GM12878 (cell line): ENCODE results near the gene PSMF1. TPM values are rescaled to one million over a fixed set of nuclear protein-coding genes. Genes with fewer than 3 reads are reported as not detected.

Source experiments
- ATAC-seq: fragments of 200-7000 bp; cut with Tn5 transposase; 3 replicates; pipeline ENCODE4 v1.9.1; 2020; ENCODE audit warnings: mild to moderate bottlenecking, moderate library complexity
- BruUV-seq: library from RNA; stranded (reverse); fragments of 400-500 nt; replicated peaks from 2 replicates; lab custom pipeline; 2021; lab: Mats Ljungman, UMichigan
- CTCF ChIA-PET: fragments of 300-600 bp; sonication (Branson Sonifier 250); formaldehyde crosslinking; extraction: SDS; loops from one replicate; lab custom pipeline; 2021; ENCODE audit warnings: inconsistent platforms; lab: Yijun Ruan, JAX
- POLR2A ChIA-PET: fragments of 350-600 bp; formaldehyde crosslinking; extraction: SDS; loops from one replicate; lab custom pipeline; 2021; ENCODE audit warnings: inconsistent platforms; lab: Charles Lee
- RAD21 ChIA-PET: fragments of 300-600 bp; sonication (Branson Sonifier 250); formaldehyde crosslinking; loops from one replicate; lab custom pipeline; 2023; ENCODE audit warnings: antibody characterized with exemption; ENCODE audit not compliant: unreplicated experiment; lab: Charles Lee
- SMC1A ChIA-PET: fragments of 300-600 bp; sonication (Branson Sonifier 250); formaldehyde crosslinking; loops from one replicate; lab custom pipeline; 2023; ENCODE audit not compliant: unreplicated experiment, uncharacterized antibody; lab: Charles Lee
- DNase-seq: peaks from one replicate; pipeline ENCODE4 v3.0.0-alpha.2; 2011; ENCODE audit warnings: low read depth, low spot score
- FAIRE-seq: peaks from 3 replicates; lab custom pipeline; 2011; peaks lifted over from hg19 to GRCh38; lab: Jason Lieb, UNC
- H2AFZ ChIP-seq: 2 replicates; pipeline ENCODE4 v1.6.0; 2011; ENCODE audit warnings: low read depth, low read length, control low read depth; ENCODE audit not compliant: control insufficient read depth
- H3K27ac ChIP-seq: 2 replicates; pipeline ENCODE4 v1.5.1; 2011; ENCODE audit warnings: control low read depth; ENCODE audit not compliant: control insufficient read depth, insufficient read depth
- H3K27me3 ChIP-seq, 2 experiments: replicated peaks in 1 of 2; 2 replicates each; pipeline versions ENCODE4 v1.6.0 to v1.6.1; 2011; ENCODE audit warnings: low read length in 1 of 2; ENCODE audit not compliant: control insufficient read depth in 2 of 2, insufficient read depth in 2 of 2
- H3K36me3 ChIP-seq, 2 experiments: 2 replicates each; pipeline ENCODE4 v1.5.1; 2011; ENCODE audit warnings: low read length in 1 of 2; ENCODE audit not compliant: control insufficient read depth in 2 of 2, insufficient read depth in 2 of 2
- H3K4me1 ChIP-seq: 2 replicates; pipeline ENCODE4 v1.6.1; 2011; ENCODE audit warnings: mild to moderate bottlenecking, low read length, moderate library complexity, mixed read lengths; ENCODE audit not compliant: control insufficient read depth, insufficient read depth
- H3K4me2 ChIP-seq: 2 replicates; pipeline ENCODE4 v1.6.0; 2011; ENCODE audit warnings: control low read depth; ENCODE audit not compliant: control insufficient read depth, insufficient read depth
- H3K4me3 ChIP-seq: fragments of 200-600 bp; sonication (generic); 2 replicates; pipeline ENCODE4 v1.5.1; 2016
- H3K79me2 ChIP-seq: 2 replicates; pipeline ENCODE4 v1.6.0; 2011; ENCODE audit warnings: low read length; ENCODE audit not compliant: control insufficient read depth, insufficient read depth
- H3K9ac ChIP-seq: 2 replicates; pipeline ENCODE4 v1.8.0; 2011; ENCODE audit warnings: low read length, control low read depth, mixed read lengths; ENCODE audit not compliant: control insufficient read depth, insufficient read depth
- H3K9me3 ChIP-seq: replicated peaks from 3 replicates; pipeline ENCODE4 v1.5.1; 2011; ENCODE audit warnings: mild to moderate bottlenecking, low read length; ENCODE audit not compliant: control insufficient read depth, insufficient read depth
- H4K20me1 ChIP-seq: 2 replicates; pipeline ENCODE4 v1.6.0; 2011; ENCODE audit not compliant: control insufficient read depth, insufficient read depth
- ATF2 ChIP-seq: IDR thresholded peaks from 2 replicates; pipeline ENCODE4 v1.6.1; 2012; ENCODE audit warnings: low read length, inconsistent platforms
- CBX5 ChIP-seq: sonication (generic); IDR thresholded peaks from 2 replicates; pipeline ENCODE4 v1.6.1; 2016; ENCODE audit warnings: low read depth, moderate library complexity, mild to moderate bottlenecking, inconsistent platforms
- CTCF ChIP-seq, 3 experiments: IDR thresholded peaks in 2 of 3; conservative IDR thresholded peaks in 1 of 3; 2 replicates each; pipeline ENCODE4 v1.5.1; 2011; ENCODE audit warnings: low read depth in 3 of 3, low read length in 3 of 3, mild to moderate bottlenecking in 3 of 3, control low read depth in 2 of 3, moderate library complexity in 2 of 3, inconsistent platforms in 1 of 3, mixed read lengths in 1 of 3; ENCODE audit not compliant: control insufficient read depth in 2 of 3, insufficient read depth in 1 of 3; ENCODE audit errors: extremely low read depth in 1 of 3
- ELK1 ChIP-seq: IDR thresholded peaks from 2 replicates; pipeline ENCODE4 v1.6.1; 2012; ENCODE audit warnings: low read depth, low read length, improper control_type of control experiment
- JUNB ChIP-seq: IDR thresholded peaks from 2 replicates; pipeline ENCODE4 v1.6.1; 2016; ENCODE audit warnings: antibody characterized with exemption, mild to moderate bottlenecking
- NFYA ChIP-seq: IDR thresholded peaks from 2 replicates; pipeline ENCODE4 v1.6.1; 2011; ENCODE audit warnings: low read depth, mild to moderate bottlenecking, low read length, improper control_type of control experiment, borderline replicate concordance
- NKRF ChIP-seq: fragments of 450-650 bp; conservative IDR thresholded peaks from 2 replicates; pipeline ENCODE4 v1.6.1; 2017; ENCODE audit warnings: mild to moderate bottlenecking, moderate library complexity
- NR2C2 ChIP-seq: IDR thresholded peaks from 2 replicates; pipeline ENCODE4 v1.6.1; 2011; ENCODE audit warnings: borderline replicate concordance, low read depth; ENCODE audit not compliant: control insufficient read depth, insufficient read length
- PBX3 ChIP-seq: IDR thresholded peaks from 2 replicates; pipeline ENCODE4 v1.6.1; 2011; ENCODE audit warnings: mild to moderate bottlenecking, low read depth, low read length, moderate library complexity; ENCODE audit not compliant: insufficient replicate concordance
- POLR2AphosphoS2 ChIP-seq: IDR thresholded peaks from 2 replicates; pipeline ENCODE4 v1.6.1; 2011; ENCODE audit warnings: low read depth, mild to moderate bottlenecking, low read length, improper control_type of control experiment, moderate library complexity
- RELB ChIP-seq: fragments of 450-650 bp; IDR thresholded peaks from 2 replicates; pipeline ENCODE4 v1.6.1; 2017; ENCODE audit warnings: low read depth, mild to moderate bottlenecking, moderate library complexity
- RFX5 ChIP-seq: IDR thresholded peaks from 2 replicates; pipeline ENCODE4 v1.6.1; 2011; ENCODE audit warnings: low read depth, low read length, improper control_type of control experiment
- SIX5 ChIP-seq: IDR thresholded peaks from 2 replicates; pipeline ENCODE4 v1.6.1; 2011; ENCODE audit warnings: mild to moderate bottlenecking, low read depth, low read length, moderate library complexity; ENCODE audit not compliant: severe bottlenecking
- SMAD5 ChIP-seq: IDR thresholded peaks from 2 replicates; pipeline ENCODE4 v1.6.1; 2016; ENCODE audit warnings: antibody characterized with exemption, low read depth
- WGBS: methylation state at CpG from one replicate; pipeline ENCODE4 v1.1.6; 2016; ENCODE audit warnings: low lambda C conversion rate; ENCODE audit not compliant: insufficient replicate concordance, insufficient coverage; ENCODE audit errors: missing lambda C conversion rate; 5-methylcytosine and 5-hydroxymethylcytosine counted together
- in situ Hi-C: fragments of 300-500 bp; cut with MboI; formaldehyde crosslinking; loops from 9 replicates; pipeline ENCODE4 v1.14.3; 2018; ENCODE audit warnings: mixed read lengths
- intact Hi-C: fragments of 100-400 bp; cut with micrococcal nuclease; formaldehyde crosslinking; loops from one replicate; pipeline ENCODE4 v1.14.2; 2022; ENCODE audit not compliant: unreplicated experiment
- polyA plus RNA-seq, 11 experiments: library from polyadenylated mRNA; depleted of rRNA in 4 of 11; unstranded in 6 of 11; stranded (reverse) in 5 of 11; fragments of >200 nt; fragmentation: Nextera tagmentation in 4 of 11; fragmentation: Illumina TruSeq in 1 of 11; extraction: Ambion mirVana in 4 of 11; extraction: Trizol in 1 of 11; gene quantifications; 1 replicate in 1 of 11; 2 replicates in 10 of 11; pipeline versions ENCODE4 v1.2.1 to v1.2.3, GENCODE V29; 2011 to 2016; ENCODE audit warnings: inconsistent platforms in 2 of 11, missing spikeins in 2 of 11, low read depth in 1 of 11
- total RNA-seq, 4 experiments: library from RNA; depleted of rRNA in 3 of 4; stranded (reverse); fragments of >200 nt in 3 of 4; fragmentation: Illumina TruSeq in 1 of 4; extraction: Trizol in 1 of 4; gene quantifications; 2 replicates each; pipeline versions ENCODE4 v1.2.1 to v1.2.3, GENCODE V29; 2013 to 2021

Gene PSMF1
- total and polyA plus RNA-seq, 10 of the 15 experiments (the other 5 are each of a cell fraction or from before 2014, with no cell fraction given) = 14.2 to 173 (median 40.6) TPM

GRCh38 chr20:1204576-1204975 is 86.2 kb downstream of the PSMF1 start:
- POLR2A ChIA-PET = no interaction called here
- BruUV-seq = no TSS peak
- RAD21 ChIA-PET = no interaction called here
- H3K9ac ChIP-seq = no peak overlapping the region
- H3K4me2 ChIP-seq = no peak overlapping the region
- in situ Hi-C loops = no loop called here
- H3K79me2 ChIP-seq = no peaks in the 10 kb centered on the region
- H3K9me3 ChIP-seq = no peaks in the 10 kb centered on the region
- H4K20me1 ChIP-seq = no peaks in the 10 kb centered on the region
- FAIRE-seq (no peak), ATAC-seq (no peak), DNase-seq (no peak)
- H2AFZ ChIP-seq = no peak overlapping the region
- H3K4me3 ChIP-seq = no peak overlapping the region
- H3K27me3 ChIP-seq = no peaks in the 10 kb centered on the region; a peak in 1 of 4 replicates
- no peaks in the 10 kb centered on the region for H3K4me1 ChIP-seq
- no peak overlapping the region for H3K27ac ChIP-seq
- 35% methylated on average over 2 of the region's 2 CpGs for WGBS
- no peaks in the 10 kb centered on the region for H3K36me3 ChIP-seq
- SMC1A ChIA-PET = no interaction called here
- intact Hi-C loops = no loop called here
- CTCF ChIA-PET = no interaction called here
- no peak for TF ChIP-seq ATF2
- TF ChIP-seq NR2C2 = no peak
- TF ChIP-seq SIX5 = no peak
- TF ChIP-seq CTCF (IDR thresholded peaks at IDR 0.05 in 2 of 3, conservative IDR thresholded peaks at IDR 0.05 in 1 of 3; ENCODE audit: control insufficient read depth in 2 of 3, extremely low read depth in 1 of 3, insufficient read depth in 1 of 3, low read depth in 3 of 3, low read length in 3 of 3) = no peak
- TF ChIP-seq NKRF = no peak
- no peak for TF ChIP-seq SMAD5
- no peak for TF ChIP-seq CBX5
- no peak for TF ChIP-seq JUNB
- no peak for TF ChIP-seq RFX5
- TF ChIP-seq PBX3 = no peak
- TF ChIP-seq POLR2AphosphoS2 = no peak
- no peak for TF ChIP-seq RELB
- no peak for TF ChIP-seq ELK1
- no peak for TF ChIP-seq NFYA
